PC-9 (cell line): ENCODE results near the gene BPIFB3. TPM values are rescaled to one million over a fixed set of nuclear protein-coding genes. Genes with fewer than 3 reads are reported as not detected.

Source experiments
- Bru-seq: library from RNA; stranded (reverse); fragments of 400-500 nt; gene quantifications from one replicate; lab custom pipeline; 2021; lab: Mats Ljungman, UMichigan
- BruChase-seq, 2 experiments: library from RNA; stranded (reverse); fragments of 400-500 nt; gene quantifications; one replicate each; lab custom pipeline; 2021; lab: Mats Ljungman, UMichigan
- BruUV-seq: library from RNA; stranded (reverse); fragments of 400-500 nt; replicated peaks from 2 replicates; lab custom pipeline; 2021; lab: Mats Ljungman, UMichigan
- CTCF ChIA-PET: fragments of 300-600 bp; sonication (Branson Sonifier 250); formaldehyde crosslinking; loops from one replicate; lab custom pipeline; 2022; ENCODE audit warnings: antibody characterized with exemption; lab: Charles Lee
- POLR2A ChIA-PET: fragments of 300-600 bp; sonication (Branson Sonifier 250); formaldehyde crosslinking; loops from one replicate; lab custom pipeline; 2022; ENCODE audit warnings: antibody characterized with exemption; ENCODE audit not compliant: unreplicated experiment; lab: Charles Lee
- DNase-seq, 2 experiments: peaks; one replicate each; pipeline versions ENCODE4 v3.0.0 to v3.0.0-alpha.2; 2015 to 2022; ENCODE audit warnings: mixed read lengths in 1 of 2
- H2AFZ ChIP-seq: fragments of 200-600 bp; sonication (generic); 2 replicates; pipeline ENCODE4 v1.8.1; 2017; ENCODE audit warnings: antibody characterized with exemption
- H3F3A ChIP-seq: fragments of 200-600 bp; sonication (generic); 2 replicates; pipeline ENCODE4 v1.8.1; 2017; ENCODE audit warnings: antibody characterized with exemption, mild to moderate bottlenecking, low read depth; ENCODE audit not compliant: insufficient read depth
- H3K27ac ChIP-seq: fragments of 200-600 bp; sonication (generic); 2 replicates; pipeline ENCODE4 v1.6.1; 2016; ENCODE audit warnings: mixed run types
- H3K27me3 ChIP-seq: fragments of 200-600 bp; sonication (generic); 2 replicates; pipeline ENCODE4 v1.6.1; 2016; ENCODE audit warnings: low read depth, mixed run types; ENCODE audit not compliant: insufficient read depth
- H3K36me3 ChIP-seq: fragments of 200-600 bp; sonication (generic); 2 replicates; pipeline ENCODE4 v1.6.1; 2016; ENCODE audit warnings: low read depth, mixed run types
- H3K4me1 ChIP-seq: fragments of 200-600 bp; sonication (generic); replicated peaks from 2 replicates; pipeline ENCODE4 v1.6.1; 2016; ENCODE audit warnings: mixed run types; ENCODE audit not compliant: insufficient read depth
- H3K4me2 ChIP-seq: fragments of 200-600 bp; sonication (generic); 2 replicates; pipeline ENCODE4 v1.6.1; 2017; ENCODE audit warnings: mixed run types
- H3K4me3 ChIP-seq: fragments of 200-600 bp; sonication (generic); 2 replicates; pipeline ENCODE4 v1.6.1; 2016; ENCODE audit warnings: mixed run types
- H3K79me2 ChIP-seq: fragments of 200-600 bp; sonication (generic); 2 replicates; pipeline ENCODE4 v1.6.1; 2017; ENCODE audit warnings: low read depth, mixed run types
- H3K9me2 ChIP-seq: fragments of 200-600 bp; sonication (generic); 2 replicates; pipeline ENCODE4 v1.8.1; 2017; ENCODE audit warnings: mild to moderate bottlenecking; ENCODE audit not compliant: insufficient read depth
- H3K9me3 ChIP-seq: fragments of 200-600 bp; sonication (generic); 2 replicates; pipeline ENCODE4 v1.8.1; 2016; ENCODE audit warnings: low read depth; ENCODE audit not compliant: insufficient read depth
- H4K20me1 ChIP-seq: fragments of 200-600 bp; sonication (generic); 2 replicates; pipeline ENCODE4 v1.8.1; 2017; ENCODE audit not compliant: insufficient read depth
- EZH2 ChIP-seq: fragments of 200-600 bp; sonication (generic); IDR thresholded peaks from 2 replicates; pipeline ENCODE4 v1.8.0; 2017; ENCODE audit warnings: antibody characterized with exemption, low read depth
- intact Hi-C: fragments of 100-400 bp; cut with micrococcal nuclease; formaldehyde crosslinking; loops from one replicate; pipeline ENCODE4 v1.10.0; 2022; ENCODE audit not compliant: unreplicated experiment
- long read RNA-seq: library from polyadenylated mRNA; stranded (forward); transcript quantifications from one replicate; pipeline ENCODE4 v2.0.0, GENCODE V29; 2022
- total RNA-seq: library from RNA; stranded (reverse); gene quantifications from 2 replicates; pipeline ENCODE4 v1.2.3, GENCODE V29; 2021
- TF ChIP-seq, protein P1 (sequence below): fragments of 200-600 bp; sonication (generic); conservative IDR thresholded peaks from 2 replicates; pipeline ENCODE4 v1.6.1; 2017; ENCODE audit warnings: mixed run types, antibody characterized with exemption, mild to moderate bottlenecking, moderate library complexity

The BPIFB3 gene, protein sequence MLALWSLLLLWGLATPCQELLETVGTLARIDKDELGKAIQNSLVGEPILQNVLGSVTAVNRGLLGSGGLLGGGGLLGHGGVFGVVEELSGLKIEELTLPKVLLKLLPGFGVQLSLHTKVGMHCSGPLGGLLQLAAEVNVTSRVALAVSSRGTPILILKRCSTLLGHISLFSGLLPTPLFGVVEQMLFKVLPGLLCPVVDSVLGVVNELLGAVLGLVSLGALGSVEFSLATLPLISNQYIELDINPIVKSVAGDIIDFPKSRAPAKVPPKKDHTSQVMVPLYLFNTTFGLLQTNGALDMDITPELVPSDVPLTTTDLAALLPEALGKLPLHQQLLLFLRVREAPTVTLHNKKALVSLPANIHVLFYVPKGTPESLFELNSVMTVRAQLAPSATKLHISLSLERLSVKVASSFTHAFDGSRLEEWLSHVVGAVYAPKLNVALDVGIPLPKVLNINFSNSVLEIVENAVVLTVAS
- total RNA-seq, result not detected in 2 replicates
- Bru-seq, nascent RNA, result not detected
- BruChase-seq, experiment 1, labeled RNA remaining after a 2-hour chase, result not detected
- BruChase-seq, experiment 2, labeled RNA remaining after a 6-hour chase, result not detected
- long read RNA-seq, result 0 reads

DNA sequence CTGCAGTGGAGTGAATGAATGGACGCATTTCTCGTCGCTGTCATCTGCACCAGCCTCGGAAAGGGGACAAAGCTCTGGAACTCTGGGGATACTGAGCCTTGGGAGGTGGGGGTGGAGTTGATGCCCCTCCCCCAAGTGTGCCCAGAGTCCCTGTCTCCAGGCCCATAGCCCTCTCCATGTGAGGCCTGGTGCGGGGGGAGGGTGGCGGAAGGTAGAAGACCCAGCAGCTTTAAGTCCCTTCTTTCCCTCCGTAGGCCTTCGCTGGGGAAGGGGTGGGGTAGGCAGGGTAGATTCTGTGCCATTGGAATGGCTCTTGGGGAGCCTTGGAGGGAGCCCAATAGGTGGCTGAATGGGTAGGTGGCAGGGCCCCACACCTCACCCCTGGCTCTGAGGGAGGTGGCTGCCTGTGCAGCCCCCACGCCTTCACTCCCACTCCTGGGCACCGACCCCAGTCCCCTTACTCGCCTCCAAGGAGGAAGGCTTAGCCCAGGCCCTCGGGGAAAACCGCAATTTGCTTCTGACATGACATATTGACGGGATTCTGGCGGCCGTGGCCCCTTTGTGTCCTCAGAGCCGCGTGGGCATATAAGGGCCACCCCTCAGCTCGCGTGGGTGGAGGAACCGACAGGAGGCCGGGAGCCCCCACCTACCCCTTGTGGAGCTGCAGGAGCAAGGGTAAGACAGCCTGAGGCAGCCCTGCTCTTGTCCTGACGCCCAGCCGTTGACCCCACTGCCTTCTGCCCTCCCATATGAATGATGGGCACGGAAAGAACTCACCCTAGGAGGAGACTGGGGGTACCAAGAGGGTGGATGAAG, at the start of gene BPIFB3:
BPIFB3 (plus strand) TSS at position 613 of the 816 bp plus-strand sequence. CDS start 1,533 bp downstream, outside the sequence.
- Histone ChIP-seq H3K36me3 (no peaks in the 10 kb centered on the region), H3K4me1 (no peaks in the 10 kb centered on the region), H3K4me2 (no peak within 1 kb of the TSS), H3K27me3 (peaks cover 66% of the 10 kb centered on the region), H3K4me3 (no peak within 1 kb of the TSS), H2AFZ (no peak within 1 kb of the TSS), H3K9me2 (no peaks in the 10 kb centered on the region), H3F3A (no peaks in the 10 kb centered on the region), H3K27ac (no peak within 1 kb of the TSS), H3K9me3 (no peaks in the 10 kb centered on the region), H3K79me2 (no peaks in the 10 kb centered on the region), H4K20me1 (no peaks in the 10 kb centered on the region)
- CTCF ChIA-PET, result no interaction called here
- BruUV-seq, result no TSS peak
- POLR2A ChIA-PET, result no interaction called here
- no peak for DNase-seq
- TF ChIP-seq EZH2, result no peak
- TF ChIP-seq, protein P1, sequence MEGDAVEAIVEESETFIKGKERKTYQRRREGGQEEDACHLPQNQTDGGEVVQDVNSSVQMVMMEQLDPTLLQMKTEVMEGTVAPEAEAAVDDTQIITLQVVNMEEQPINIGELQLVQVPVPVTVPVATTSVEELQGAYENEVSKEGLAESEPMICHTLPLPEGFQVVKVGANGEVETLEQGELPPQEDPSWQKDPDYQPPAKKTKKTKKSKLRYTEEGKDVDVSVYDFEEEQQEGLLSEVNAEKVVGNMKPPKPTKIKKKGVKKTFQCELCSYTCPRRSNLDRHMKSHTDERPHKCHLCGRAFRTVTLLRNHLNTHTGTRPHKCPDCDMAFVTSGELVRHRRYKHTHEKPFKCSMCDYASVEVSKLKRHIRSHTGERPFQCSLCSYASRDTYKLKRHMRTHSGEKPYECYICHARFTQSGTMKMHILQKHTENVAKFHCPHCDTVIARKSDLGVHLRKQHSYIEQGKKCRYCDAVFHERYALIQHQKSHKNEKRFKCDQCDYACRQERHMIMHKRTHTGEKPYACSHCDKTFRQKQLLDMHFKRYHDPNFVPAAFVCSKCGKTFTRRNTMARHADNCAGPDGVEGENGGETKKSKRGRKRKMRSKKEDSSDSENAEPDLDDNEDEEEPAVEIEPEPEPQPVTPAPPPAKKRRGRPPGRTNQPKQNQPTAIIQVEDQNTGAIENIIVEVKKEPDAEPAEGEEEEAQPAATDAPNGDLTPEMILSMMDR, result no peak
- intact Hi-C loops, result no loop called here

DNA sequence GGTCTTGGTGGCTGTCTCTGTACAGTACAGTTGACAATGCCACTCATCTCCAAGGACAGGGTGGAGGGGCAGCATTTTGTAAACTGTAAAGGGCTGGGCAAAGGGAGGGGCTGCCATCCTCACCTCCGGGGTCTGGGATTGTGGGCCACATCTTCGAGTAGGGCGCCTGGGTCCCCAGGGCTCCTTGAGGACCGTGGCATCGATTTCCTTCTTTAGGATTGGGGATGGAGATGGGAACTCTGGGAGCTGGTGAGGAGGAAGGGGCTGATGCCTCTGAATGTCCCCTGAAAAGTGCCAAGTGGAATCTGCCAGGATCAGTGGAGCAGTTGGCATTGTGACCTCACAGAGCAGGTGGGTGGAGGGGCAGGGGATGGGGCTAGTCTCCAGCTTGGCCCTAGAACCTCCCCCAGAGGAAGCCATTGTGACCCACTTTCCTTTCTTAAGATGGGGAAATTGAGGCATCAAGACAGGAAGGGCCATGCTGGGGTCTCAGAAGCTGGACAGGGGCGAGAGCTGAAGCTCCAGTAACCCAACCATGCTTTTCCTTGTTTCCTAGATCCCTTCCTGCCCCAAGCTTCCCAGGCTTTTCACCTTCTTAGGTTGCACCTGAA, 49.5 kb upstream of the BPIFB3 start, which contains the start of gene SUN5:
SUN5 (minus strand) TSS at position 293 of the 611 bp plus-strand sequence; CDS start at position 200, 93 bp downstream.
- intact Hi-C loops, result no loop called here
- CTCF ChIA-PET, result no interaction called here
- no TSS peak for BruUV-seq
- POLR2A ChIA-PET, result no interaction called here
- no peaks in the 10 kb centered on the region for H4K20me1 ChIP-seq
- no peaks in the 10 kb centered on the region for H3F3A ChIP-seq
- no peak within 1 kb of the TSS for H3K27ac ChIP-seq
- no peak for DNase-seq
- no peaks in the 10 kb centered on the region for H3K4me1 ChIP-seq
- H3K79me2 ChIP-seq, result no peaks in the 10 kb centered on the region
- TF ChIP-seq EZH2, result no peak
- TF ChIP-seq, protein P1, result no peak
- no peak within 1 kb of the TSS for H3K4me3 ChIP-seq
- no peak within 1 kb of the TSS for H2AFZ ChIP-seq
- H3K9me2 ChIP-seq, result no peaks in the 10 kb centered on the region
- H3K9me3 ChIP-seq, result peaks cover 6% of the 10 kb centered on the region; the same call in 1 of the 2 replicates
- no peak within 1 kb of the TSS for H3K4me2 ChIP-seq
- H3K27me3 ChIP-seq, result peaks cover 89% of the 10 kb centered on the region
- no peaks in the 10 kb centered on the region for H3K36me3 ChIP-seq

DNA sequence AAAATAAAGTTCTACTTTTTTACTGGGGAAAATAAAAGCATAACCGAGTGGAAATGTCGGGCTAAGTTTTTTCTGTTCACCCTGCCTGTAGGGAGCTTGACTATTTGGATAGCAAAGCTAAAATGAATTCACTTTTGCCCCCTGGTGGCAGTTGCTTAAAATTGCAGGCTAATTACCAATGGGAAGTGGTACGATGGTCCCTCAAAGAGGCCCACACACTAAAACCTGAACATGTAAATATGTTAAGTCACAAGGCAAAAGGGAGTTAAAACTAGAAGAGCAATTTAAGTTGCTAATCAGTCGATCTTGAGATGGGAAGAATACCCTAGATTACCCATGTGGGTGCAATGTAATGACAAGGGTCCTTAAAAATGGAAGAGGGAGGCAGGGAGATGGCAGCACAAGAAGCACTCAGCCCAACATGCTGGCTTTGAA, 48.6 kb upstream of the BPIFB3 start:
- Histone ChIP-seq H3K36me3 (no peaks in the 10 kb centered on the region), H3F3A (no peaks in the 10 kb centered on the region), H3K9me2 (no peaks in the 10 kb centered on the region), H3K27ac (no peak overlapping the region), H3K4me3 (no peak overlapping the region), H3K27me3 (peaks cover 86% of the 10 kb centered on the region), H3K4me1 (no peaks in the 10 kb centered on the region), H4K20me1 (no peaks in the 10 kb centered on the region), H3K9me3 (peaks cover 6% of the 10 kb centered on the region; the same call in 1 of the 2 replicates), H3K4me2 (no peak overlapping the region), H3K79me2 (no peaks in the 10 kb centered on the region), H2AFZ (no peak overlapping the region)
- ChIA-PET POLR2A (no interaction called here), CTCF (no interaction called here)
- TF ChIP-seq, protein P1, result peak; percentile 67
- no peak for TF ChIP-seq EZH2
- intact Hi-C loops, result no loop called here
- BruUV-seq, result no TSS peak
- no peak for DNase-seq
